ENCODE data around the gene SCUBE2.
"Not testable (repeated sequence)": the region's sequence is repeated elsewhere in the genome, so short reads cannot be mapped to it uniquely, and the experiment has no call there.

The SCUBE2 gene

GRCh38 chr11:8983552-8983951, 107.8 kb downstream of the SCUBE2 start:
- FAIRE-seq: no peak

GRCh38 chr11:8980485-8980884, 110.9 kb downstream of the SCUBE2 start:
- no peak for TF ChIP-seq CTCF (IDR thresholded peaks at IDR 0.05; ENCODE audit: insufficient read depth, missing control alignments)
- no peak for FAIRE-seq

More at GRCh38 chr11:8983552-8983951, 107.8 kb downstream of the SCUBE2 start:
- TF ChIP-seq CTCF (IDR thresholded peaks at IDR 0.05; ENCODE audit: insufficient read depth, missing control alignments): no peak
- DNase-seq (ENCODE audit: insufficient read length, low spot score): no peak

GRCh38 chr11:8979365-8979764, 112.0 kb downstream of the SCUBE2 start:
- not testable (repeated sequence) for DNase-seq (ENCODE audit: insufficient read length, low spot score); FAIRE-seq

More at GRCh38 chr11:8980485-8980884, 110.9 kb downstream of the SCUBE2 start:
- DNase-seq (ENCODE audit: insufficient read length, low spot score): no peak

GRCh38 chr11:8973121-8973520, 118.3 kb downstream of the SCUBE2 start:
- DNase-seq (ENCODE audit: insufficient read length, low spot score): no peak
- TF ChIP-seq CTCF (IDR thresholded peaks at IDR 0.05; ENCODE audit: insufficient read depth, missing control alignments): no peak
- no peak for FAIRE-seq

- FAIRE-seq: peak; percentile 66
- no peak for DNase-seq (ENCODE audit: insufficient read length, low spot score)
- no peak for TF ChIP-seq CTCF (IDR thresholded peaks at IDR 0.05; ENCODE audit: insufficient read depth, missing control alignments)
Measured at GRCh38 chr11:8971924-8972316, 119.5 kb downstream of the SCUBE2 start.

GRCh38 chr11:8971196-8971923, 120.0 kb downstream of the SCUBE2 start:
- DNase-seq (ENCODE audit: insufficient read length, low spot score) (no peak), FAIRE-seq (no peak)
- TF ChIP-seq CTCF (IDR thresholded peaks at IDR 0.05; ENCODE audit: insufficient read depth, missing control alignments): no peak

Data from D721Med (cell line).